GM18858 (cell line): ENCODE results near the gene NR2C2.
"Not testable (repeated sequence)": the region's sequence is repeated elsewhere in the genome, so short reads cannot be mapped to it uniquely, and the experiment has no call there.

Experiments
- ATAC-seq: cut with Tn5 transposase; IDR thresholded peaks from one replicate; pipeline ENCODE4 v1.9.1; 2021; ENCODE audit not compliant: unreplicated experiment

The NR2C2 gene

GRCh38 chr3:14947100-14947885 is at the start of gene NR2C2:
Gene NR2C2 (plus strand): TSS chr3:14947583. CDS start chr3:15003915, 56,332 bp downstream.
- peak; percentile 33 for ATAC-seq

GRCh38 chr3:14898929-14899328 is 48.5 kb upstream of the NR2C2 start:
- no peak for ATAC-seq

GRCh38 chr3:14899993-14900618 is 47.3 kb upstream of the NR2C2 start:
- ATAC-seq: no peak

- ATAC-seq: no peak
Observed at GRCh38 chr3:14900881-14901873, 46.2 kb upstream of the NR2C2 start.

- no peak for ATAC-seq
Observed at GRCh38 chr3:14902719-14903118, 44.7 kb upstream of the NR2C2 start.

- ATAC-seq: not testable (repeated sequence)
Observed at GRCh38 chr3:14903501-14903900, 43.9 kb upstream of the NR2C2 start.

GRCh38 chr3:14905055-14905657 is 42.2 kb upstream of the NR2C2 start:
- ATAC-seq: no peak

- no peak for ATAC-seq
Observed at GRCh38 chr3:14906355-14906971, 40.9 kb upstream of the NR2C2 start.

- ATAC-seq: no peak
Observed at GRCh38 chr3:14907043-14907966, 40.1 kb upstream of the NR2C2 start.

- ATAC-seq: no peak
Observed at GRCh38 chr3:14909250-14909649, 38.1 kb upstream of the NR2C2 start.

- no peak for ATAC-seq
Observed at GRCh38 chr3:14911651-14912050, 35.7 kb upstream of the NR2C2 start.

- ATAC-seq: no peak
Observed at GRCh38 chr3:14913071-14913925, 34.1 kb upstream of the NR2C2 start.

- no peak for ATAC-seq
Observed at GRCh38 chr3:14913926-14914778, 33.2 kb upstream of the NR2C2 start.

- ATAC-seq: no peak
Observed at GRCh38 chr3:14914779-14915117, 32.6 kb upstream of the NR2C2 start.

- no peak for ATAC-seq
Observed at GRCh38 chr3:14915636-14916222, 31.7 kb upstream of the NR2C2 start.

GRCh38 chr3:14918356-14918860 is 29.0 kb upstream of the NR2C2 start:
- ATAC-seq: no peak

- ATAC-seq: no peak
Observed at GRCh38 chr3:14920536-14920935, 26.8 kb upstream of the NR2C2 start.
